H9 (cell line): ENCODE data around the gene AKR1E2. TPM values are rescaled to one million over a fixed set of nuclear protein-coding genes. Genes with fewer than 3 reads are reported as not detected.

ENCODE experiments used
- DNase-seq: peaks from one replicate; pipeline ENCODE4 v3.0.0-alpha.2; 2017
- H2AFZ ChIP-seq: one replicate; pipeline ENCODE4 v1.6.1; 2013; ENCODE audit warnings: mild to moderate bottlenecking, low read length, control low read depth, moderate library complexity
- H2AK5ac ChIP-seq: 2 replicates; pipeline ENCODE4 v1.6.1; 2013; ENCODE audit warnings: low read length, control low read depth, mixed read lengths; ENCODE audit not compliant: insufficient read length
- H2BK120ac ChIP-seq: one replicate; pipeline ENCODE4 v1.6.1; 2013; ENCODE audit warnings: low read depth, mild to moderate bottlenecking, low read length, control low read depth, inconsistent platforms; ENCODE audit not compliant: poor library complexity, severe bottlenecking
- H2BK12ac ChIP-seq: 2 replicates; pipeline ENCODE4 v1.6.1; 2013; ENCODE audit warnings: low read length, control low read depth, mixed read lengths, low read depth; ENCODE audit not compliant: insufficient read length
- H2BK15ac ChIP-seq: 2 replicates; pipeline ENCODE4 v1.6.1; 2013; ENCODE audit warnings: low read depth, low read length, control low read depth
- H2BK20ac ChIP-seq: one replicate; pipeline ENCODE4 v1.6.1; 2013; ENCODE audit warnings: low read depth, mild to moderate bottlenecking, low read length, control low read depth, inconsistent platforms; ENCODE audit not compliant: poor library complexity, severe bottlenecking
- H2BK5ac ChIP-seq: 2 replicates; pipeline ENCODE4 v1.6.1; 2013; ENCODE audit warnings: low read length, control low read depth, mixed read lengths; ENCODE audit not compliant: insufficient read length
- H3K14ac ChIP-seq: 2 replicates; pipeline ENCODE4 v1.6.1; 2013; ENCODE audit warnings: low read length, control low read depth; ENCODE audit not compliant: insufficient read depth
- H3K18ac ChIP-seq: 2 replicates; pipeline ENCODE4 v1.6.1; 2013; ENCODE audit warnings: low read depth, mild to moderate bottlenecking, mixed read lengths, low read length, control low read depth; ENCODE audit not compliant: insufficient read length
- H3K23ac ChIP-seq: 2 replicates; pipeline ENCODE4 v1.6.1; 2013; ENCODE audit warnings: low read length, control low read depth, mixed read lengths, low read depth; ENCODE audit not compliant: insufficient read length
- H3K23me2 ChIP-seq: 2 replicates; pipeline ENCODE4 v1.6.1; 2013; ENCODE audit warnings: low read depth, mild to moderate bottlenecking, mixed read lengths, low read length, control low read depth; ENCODE audit not compliant: insufficient read length, poor library complexity, severe bottlenecking
- H3K27ac ChIP-seq: 2 replicates; pipeline ENCODE4 v1.5.1; 2013; ENCODE audit warnings: low read length, control low read depth, mixed read lengths, low read depth; ENCODE audit not compliant: insufficient read length
- H3K27me3 ChIP-seq: 2 replicates; pipeline ENCODE4 v1.6.1; 2013; ENCODE audit warnings: low read length, control low read depth, inconsistent platforms; ENCODE audit not compliant: insufficient read depth
- H3K4ac ChIP-seq: 2 replicates; pipeline ENCODE4 v1.6.1; 2013; ENCODE audit warnings: low read depth, mild to moderate bottlenecking, control low read depth, inconsistent platforms, low read length, moderate library complexity
- H3K4me1 ChIP-seq: 2 replicates; pipeline ENCODE4 v1.6.1; 2013; ENCODE audit warnings: low read length, control low read depth, inconsistent platforms; ENCODE audit not compliant: insufficient read depth
- H3K4me2 ChIP-seq: 2 replicates; pipeline ENCODE4 v1.6.1; 2013; ENCODE audit warnings: low read length, control low read depth, mixed read lengths; ENCODE audit not compliant: insufficient read length, insufficient read depth
- H3K56ac ChIP-seq: 2 replicates; pipeline ENCODE4 v1.6.1; 2013; ENCODE audit warnings: low read depth, mild to moderate bottlenecking, mixed read lengths, low read length, control low read depth; ENCODE audit not compliant: insufficient read length
- H3K79me1 ChIP-seq: 2 replicates; pipeline ENCODE4 v1.6.1; 2013; ENCODE audit warnings: low read depth, mild to moderate bottlenecking, moderate library complexity, low read length, control low read depth, inconsistent platforms; ENCODE audit not compliant: insufficient read depth, poor library complexity, severe bottlenecking
- H3K79me2 ChIP-seq: 2 replicates; pipeline ENCODE4 v1.6.1; 2013; ENCODE audit warnings: low read length, control low read depth, inconsistent platforms; ENCODE audit not compliant: insufficient read depth
- H3K9ac ChIP-seq: 2 replicates; pipeline ENCODE4 v1.6.1; 2013; ENCODE audit warnings: low read length, control low read depth, mixed read lengths; ENCODE audit not compliant: insufficient read length; ENCODE audit errors: extremely low read depth
- H3K9me3 ChIP-seq: one replicate; pipeline ENCODE4 v1.6.1; 2013; ENCODE audit warnings: low read depth, low read length, inconsistent platforms; ENCODE audit not compliant: control insufficient read depth
- H3T11ph ChIP-seq: one replicate; pipeline ENCODE4 v1.6.1; 2013; ENCODE audit warnings: mild to moderate bottlenecking, low read length, control low read depth, inconsistent platforms
- H4K20me1 ChIP-seq: one replicate; pipeline ENCODE4 v1.6.1; 2013; ENCODE audit not compliant: control insufficient read depth, insufficient read length, insufficient read depth
- H4K5ac ChIP-seq: 2 replicates; pipeline ENCODE4 v1.6.1; 2013; ENCODE audit warnings: low read depth, mild to moderate bottlenecking, mixed read lengths, low read length, control low read depth; ENCODE audit not compliant: insufficient read length
- H4K8ac ChIP-seq: replicated peaks from 2 replicates; pipeline ENCODE4 v1.6.1; 2013; ENCODE audit warnings: low read length, control low read depth, mixed read lengths, low read depth; ENCODE audit not compliant: insufficient read length
- H4K91ac ChIP-seq: 2 replicates; pipeline ENCODE4 v1.6.1; 2013; ENCODE audit warnings: low read depth, mild to moderate bottlenecking, moderate library complexity, mixed read lengths, low read length, control low read depth; ENCODE audit not compliant: insufficient read length
- H3K27ac Mint-ChIP-seq, 3 experiments: 2 replicates in 2 of 3; 3 replicates in 1 of 3; pipeline ENCODE4 v1.8.0; 2020 to 2021; ENCODE audit warnings: mixed read lengths in 3 of 3, mild to moderate bottlenecking in 1 of 3, moderate library complexity in 1 of 3
- H3K27me3 Mint-ChIP-seq: 2 replicates; pipeline ENCODE4 v1.8.0; 2021; ENCODE audit warnings: low read depth, mild to moderate bottlenecking, moderate library complexity, mixed read lengths
- H3K36me3 Mint-ChIP-seq, 3 experiments: 2 replicates in 2 of 3; 3 replicates in 1 of 3; pipeline ENCODE4 v1.8.0; 2020 to 2021; ENCODE audit warnings: low read depth in 3 of 3, mixed read lengths in 3 of 3; ENCODE audit not compliant: insufficient read depth in 1 of 3
- H3K4me1 Mint-ChIP-seq, 2 experiments: 2 replicates each; pipeline ENCODE4 v1.8.0; 2020; ENCODE audit warnings: mixed read lengths in 2 of 2
- H3K4me3 Mint-ChIP-seq, 2 experiments: 2 replicates in 1 of 2; 3 replicates in 1 of 2; pipeline ENCODE4 v1.8.0; 2020 to 2021; ENCODE audit warnings: mild to moderate bottlenecking in 2 of 2, mixed read lengths in 2 of 2, moderate library complexity in 1 of 2
- H3K9me3 Mint-ChIP-seq, 2 experiments: 2 replicates in 1 of 2; 3 replicates in 1 of 2; pipeline ENCODE4 v1.8.0; 2020; ENCODE audit warnings: mild to moderate bottlenecking in 2 of 2, mixed read lengths in 2 of 2, moderate library complexity in 1 of 2
- WGBS: extraction: QIAGEN DNeasy Blood & Tissue Kit; methylation state at CpG from one replicate; pipeline ENCODE4 v1.1.7; 2013; ENCODE audit warnings: missing lambda C conversion rate, low lambda C conversion rate, mixed read lengths; ENCODE audit not compliant: insufficient read length; ENCODE audit errors: extremely low coverage; 5-methylcytosine and 5-hydroxymethylcytosine counted together
- total RNA-seq: library from RNA; stranded (reverse); gene quantifications from 2 replicates; pipeline ENCODE4 v1.2.1, GENCODE V29; 2021
- TF ChIP-seq, protein P1 (sequence below): fragments of 200-600 bp; sonication (generic); conservative IDR thresholded peaks from 3 replicates; pipeline ENCODE4 v1.8.0; 2021; ENCODE audit warnings: antibody characterized with exemption, mild to moderate bottlenecking

The AKR1E2 gene
- total RNA-seq, 1 experiment from 2014 or later = 2.2 TPM

DNA sequence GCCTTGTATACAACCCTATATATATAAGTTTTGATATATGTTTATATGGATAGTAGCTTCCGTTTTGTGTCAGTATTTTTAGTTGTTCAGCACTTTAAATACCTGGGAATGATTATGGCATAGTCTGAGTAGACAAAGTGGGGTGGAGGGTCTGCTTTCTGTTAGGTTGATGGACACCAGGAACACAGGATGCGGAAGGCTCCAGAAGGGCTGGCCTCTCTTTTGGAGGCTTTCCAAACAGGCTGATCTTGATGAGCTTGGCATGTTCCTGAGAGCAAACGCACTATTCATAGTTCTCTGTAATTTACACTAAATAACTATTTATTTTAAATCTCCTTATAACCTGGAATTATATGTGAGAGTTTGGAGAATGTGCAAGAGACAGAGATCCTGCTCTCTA is 12.7 kb downstream of the AKR1E2 start:
- H3K27ac Mint-ChIP-seq = no peak overlapping the region
- no CpG with 5 or more reads among the region's 3 CpGs for WGBS

More for the DNA sequence above, 12.7 kb downstream of the AKR1E2 start:
- Histone ChIP-seq H3K23ac (no peak overlapping the region), H4K5ac (no peak overlapping the region), H4K8ac (no peak overlapping the region), H3K4me2 (no peak overlapping the region), H3K79me1 (no peaks in the 10 kb centered on the region), H3T11ph (no peak overlapping the region), H2AFZ (no peak overlapping the region), H3K56ac (no peak overlapping the region), H2BK5ac (no peak overlapping the region), H3K9me3 (no peaks in the 10 kb centered on the region), H4K91ac (no peak overlapping the region), H3K27me3 (no peaks in the 10 kb centered on the region), H3K23me2 (no peaks in the 10 kb centered on the region), H3K18ac (no peak overlapping the region), H2BK15ac (no peak overlapping the region), H3K79me2 (no peaks in the 10 kb centered on the region), H3K27ac (no peak overlapping the region), H3K14ac (no peak overlapping the region), H2BK12ac (no peak overlapping the region), H2AK5ac (no peak overlapping the region), H3K4me1 (no peaks in the 10 kb centered on the region), H2BK120ac (no peak overlapping the region), H4K20me1 (no peaks in the 10 kb centered on the region), H2BK20ac (no peak overlapping the region), H3K9ac (no peak overlapping the region), H3K4ac (no peak overlapping the region)
- Mint-ChIP-seq H3K4me1 (no peaks in the 10 kb centered on the region), H3K36me3 (peaks cover 4 to 11% (median 11%) of the 10 kb centered on the region in 3 experiments), H3K4me3 (no peak overlapping the region), H3K27me3 (peaks cover 1% of the 10 kb centered on the region; the same call in 1 of the 2 replicates), H3K9me3 (peaks cover 4 to 44% of the 10 kb centered on the region in 2 experiments; a peak in 4 of 5 replicates)
- no peak for DNase-seq
- TF ChIP-seq, protein P1, sequence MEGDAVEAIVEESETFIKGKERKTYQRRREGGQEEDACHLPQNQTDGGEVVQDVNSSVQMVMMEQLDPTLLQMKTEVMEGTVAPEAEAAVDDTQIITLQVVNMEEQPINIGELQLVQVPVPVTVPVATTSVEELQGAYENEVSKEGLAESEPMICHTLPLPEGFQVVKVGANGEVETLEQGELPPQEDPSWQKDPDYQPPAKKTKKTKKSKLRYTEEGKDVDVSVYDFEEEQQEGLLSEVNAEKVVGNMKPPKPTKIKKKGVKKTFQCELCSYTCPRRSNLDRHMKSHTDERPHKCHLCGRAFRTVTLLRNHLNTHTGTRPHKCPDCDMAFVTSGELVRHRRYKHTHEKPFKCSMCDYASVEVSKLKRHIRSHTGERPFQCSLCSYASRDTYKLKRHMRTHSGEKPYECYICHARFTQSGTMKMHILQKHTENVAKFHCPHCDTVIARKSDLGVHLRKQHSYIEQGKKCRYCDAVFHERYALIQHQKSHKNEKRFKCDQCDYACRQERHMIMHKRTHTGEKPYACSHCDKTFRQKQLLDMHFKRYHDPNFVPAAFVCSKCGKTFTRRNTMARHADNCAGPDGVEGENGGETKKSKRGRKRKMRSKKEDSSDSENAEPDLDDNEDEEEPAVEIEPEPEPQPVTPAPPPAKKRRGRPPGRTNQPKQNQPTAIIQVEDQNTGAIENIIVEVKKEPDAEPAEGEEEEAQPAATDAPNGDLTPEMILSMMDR = no peak
